ENCODE results near the gene UBE2E3.
"Not testable (repeated sequence)": the region's sequence is repeated elsewhere in the genome, so short reads cannot be mapped to it uniquely, and the experiment has no call there.

UBE2E3 gene

GRCh38 chr2:181021199-181021789 is 40.9 kb downstream of the UBE2E3 start:
- no peak overlapping the region for H3K9ac ChIP-seq (ENCODE audit: low read length in 5 of 5)
- no peaks in the 10 kb centered on the region for H3K9me3 ChIP-seq (ENCODE audit: control insufficient read depth in 5 of 5, low read length in 5 of 5)
- no peaks in the 10 kb centered on the region for H3K36me3 ChIP-seq (ENCODE audit: control insufficient read depth in 5 of 5, insufficient read depth in 5 of 5, low read length in 5 of 5)
- no peaks in the 10 kb centered on the region for H3K4me1 ChIP-seq (ENCODE audit: control insufficient read depth in 5 of 5, insufficient read depth in 5 of 5, low read length in 5 of 5)
- no peak overlapping the region for H3K27ac ChIP-seq (ENCODE audit: low read depth, low read length)
- H3K4me3 ChIP-seq (ENCODE audit: low read depth in 1 of 5, low read length in 5 of 5): no peak overlapping the region
- no peaks in the 10 kb centered on the region for H3K27me3 ChIP-seq (ENCODE audit: control insufficient read depth in 5 of 5, insufficient read depth in 4 of 5, low read length in 5 of 5)

- no peaks in the 10 kb centered on the region for H3K27me3 ChIP-seq (ENCODE audit: control insufficient read depth in 5 of 5, insufficient read depth in 4 of 5, low read length in 5 of 5)
- H3K27ac ChIP-seq (ENCODE audit: low read depth, low read length): no peak overlapping the region
- no peaks in the 10 kb centered on the region for H3K9me3 ChIP-seq (ENCODE audit: control insufficient read depth in 5 of 5, low read length in 5 of 5)
- no peaks in the 10 kb centered on the region for H3K4me1 ChIP-seq (ENCODE audit: control insufficient read depth in 5 of 5, insufficient read depth in 5 of 5, low read length in 5 of 5)
- no peak overlapping the region for H3K9ac ChIP-seq (ENCODE audit: low read length in 5 of 5)
- H3K4me3 ChIP-seq (ENCODE audit: low read depth in 1 of 5, low read length in 5 of 5): no peak overlapping the region
- no peaks in the 10 kb centered on the region for H3K36me3 ChIP-seq (ENCODE audit: control insufficient read depth in 5 of 5, insufficient read depth in 5 of 5, low read length in 5 of 5)
Measured at GRCh38 chr2:181022652-181023051, 42.2 kb downstream of the UBE2E3 start.

GRCh38 chr2:181025004-181025403 is 44.6 kb downstream of the UBE2E3 start:
- Histone ChIP-seq H3K4me1 (ENCODE audit: control insufficient read depth in 5 of 5, insufficient read depth in 5 of 5, low read length in 5 of 5) (no peaks in the 10 kb centered on the region), H3K36me3 (ENCODE audit: control insufficient read depth in 5 of 5, insufficient read depth in 5 of 5, low read length in 5 of 5) (no peaks in the 10 kb centered on the region), H3K9me3 (ENCODE audit: control insufficient read depth in 5 of 5, low read length in 5 of 5) (no peaks in the 10 kb centered on the region), H3K4me3 (ENCODE audit: low read depth in 1 of 5, low read length in 5 of 5) (no peak overlapping the region), H3K27ac (ENCODE audit: low read depth, low read length) (no peak overlapping the region), H3K27me3 (ENCODE audit: control insufficient read depth in 5 of 5, insufficient read depth in 4 of 5, low read length in 5 of 5) (no peaks in the 10 kb centered on the region), H3K9ac (ENCODE audit: low read length in 5 of 5) (no peak overlapping the region)

- no peak overlapping the region for H3K9ac ChIP-seq (ENCODE audit: low read length in 5 of 5)
- H3K27ac ChIP-seq (ENCODE audit: low read depth, low read length): no peak overlapping the region
- no peak overlapping the region for H3K4me3 ChIP-seq (ENCODE audit: low read depth in 1 of 5, low read length in 5 of 5)
- H3K27me3 ChIP-seq (ENCODE audit: control insufficient read depth in 5 of 5, insufficient read depth in 4 of 5, low read length in 5 of 5): no peaks in the 10 kb centered on the region
- H3K9me3 ChIP-seq (ENCODE audit: control insufficient read depth in 5 of 5, low read length in 5 of 5): no peaks in the 10 kb centered on the region
- no peaks in the 10 kb centered on the region for H3K4me1 ChIP-seq (ENCODE audit: control insufficient read depth in 5 of 5, insufficient read depth in 5 of 5, low read length in 5 of 5)
- no peaks in the 10 kb centered on the region for H3K36me3 ChIP-seq (ENCODE audit: control insufficient read depth in 5 of 5, insufficient read depth in 5 of 5, low read length in 5 of 5)
Measured at GRCh38 chr2:181036445-181036844, 56.0 kb downstream of the UBE2E3 start.

- no peak overlapping the region for H3K9ac ChIP-seq (ENCODE audit: low read length in 5 of 5)
Measured at GRCh38 chr2:181036848-181037603, 56.6 kb downstream of the UBE2E3 start.

GRCh38 chr2:181037922-181038321 is 57.5 kb downstream of the UBE2E3 start:
- Histone ChIP-seq H3K4me1 (ENCODE audit: control insufficient read depth in 5 of 5, insufficient read depth in 5 of 5, low read length in 5 of 5) (no peaks in the 10 kb centered on the region), H3K27ac (ENCODE audit: low read depth, low read length) (no peak overlapping the region), H3K27me3 (ENCODE audit: control insufficient read depth in 5 of 5, insufficient read depth in 4 of 5, low read length in 5 of 5) (no peaks in the 10 kb centered on the region), H3K36me3 (ENCODE audit: control insufficient read depth in 5 of 5, insufficient read depth in 5 of 5, low read length in 5 of 5) (no peaks in the 10 kb centered on the region), H3K9ac (ENCODE audit: low read length in 5 of 5) (no peak overlapping the region), H3K9me3 (ENCODE audit: control insufficient read depth in 5 of 5, low read length in 5 of 5) (no peaks in the 10 kb centered on the region), H3K4me3 (ENCODE audit: low read depth in 1 of 5, low read length in 5 of 5) (no peak overlapping the region)

More at GRCh38 chr2:181036848-181037603, 56.6 kb downstream of the UBE2E3 start:
- no peaks in the 10 kb centered on the region for H3K36me3 ChIP-seq (ENCODE audit: control insufficient read depth in 5 of 5, insufficient read depth in 5 of 5, low read length in 5 of 5)
- no peaks in the 10 kb centered on the region for H3K4me1 ChIP-seq (ENCODE audit: control insufficient read depth in 5 of 5, insufficient read depth in 5 of 5, low read length in 5 of 5)
- no peaks in the 10 kb centered on the region for H3K9me3 ChIP-seq (ENCODE audit: control insufficient read depth in 5 of 5, low read length in 5 of 5)
- no peaks in the 10 kb centered on the region for H3K27me3 ChIP-seq (ENCODE audit: control insufficient read depth in 5 of 5, insufficient read depth in 4 of 5, low read length in 5 of 5)
- H3K4me3 ChIP-seq (ENCODE audit: low read depth in 1 of 5, low read length in 5 of 5): no peak overlapping the region
- H3K27ac ChIP-seq (ENCODE audit: low read depth, low read length): no peak overlapping the region

- H3K27ac ChIP-seq (ENCODE audit: low read depth, low read length): no peak overlapping the region
- H3K4me3 ChIP-seq (ENCODE audit: low read depth in 1 of 5, low read length in 5 of 5): no peak overlapping the region
- H3K9ac ChIP-seq (ENCODE audit: low read length in 5 of 5): no peak overlapping the region
- H3K4me1 ChIP-seq (ENCODE audit: control insufficient read depth in 5 of 5, insufficient read depth in 5 of 5, low read length in 5 of 5): no peaks in the 10 kb centered on the region
- no peaks in the 10 kb centered on the region for H3K9me3 ChIP-seq (ENCODE audit: control insufficient read depth in 5 of 5, low read length in 5 of 5)
- H3K27me3 ChIP-seq (ENCODE audit: control insufficient read depth in 5 of 5, insufficient read depth in 4 of 5, low read length in 5 of 5): no peaks in the 10 kb centered on the region
- H3K36me3 ChIP-seq (ENCODE audit: control insufficient read depth in 5 of 5, insufficient read depth in 5 of 5, low read length in 5 of 5): no peaks in the 10 kb centered on the region
Measured at GRCh38 chr2:181038796-181039195, 58.4 kb downstream of the UBE2E3 start.

- H3K36me3 ChIP-seq (ENCODE audit: control insufficient read depth in 5 of 5, insufficient read depth in 5 of 5, low read length in 5 of 5); H3K4me1 ChIP-seq (ENCODE audit: control insufficient read depth in 5 of 5, insufficient read depth in 5 of 5, low read length in 5 of 5); H3K27me3 ChIP-seq (ENCODE audit: control insufficient read depth in 5 of 5, insufficient read depth in 4 of 5, low read length in 5 of 5); H3K27ac ChIP-seq (ENCODE audit: low read depth, low read length); H3K9me3 ChIP-seq (ENCODE audit: control insufficient read depth in 5 of 5, low read length in 5 of 5); H3K9ac ChIP-seq (ENCODE audit: low read length in 5 of 5); H3K4me3 ChIP-seq (ENCODE audit: low read depth in 1 of 5, low read length in 5 of 5): not testable (repeated sequence)
Measured at GRCh38 chr2:181040839-181041238, 60.4 kb downstream of the UBE2E3 start.

- H3K4me3 ChIP-seq (ENCODE audit: low read depth in 1 of 5, low read length in 5 of 5): no peak overlapping the region
- H3K4me1 ChIP-seq (ENCODE audit: control insufficient read depth in 5 of 5, insufficient read depth in 5 of 5, low read length in 5 of 5): no peaks in the 10 kb centered on the region
- no peaks in the 10 kb centered on the region for H3K36me3 ChIP-seq (ENCODE audit: control insufficient read depth in 5 of 5, insufficient read depth in 5 of 5, low read length in 5 of 5)
- no peak overlapping the region for H3K9ac ChIP-seq (ENCODE audit: low read length in 5 of 5)
- H3K9me3 ChIP-seq (ENCODE audit: control insufficient read depth in 5 of 5, low read length in 5 of 5): no peaks in the 10 kb centered on the region
- no peak overlapping the region for H3K27ac ChIP-seq (ENCODE audit: low read depth, low read length)
- H3K27me3 ChIP-seq (ENCODE audit: control insufficient read depth in 5 of 5, insufficient read depth in 4 of 5, low read length in 5 of 5): no peaks in the 10 kb centered on the region
Measured at GRCh38 chr2:181041661-181042060, 61.3 kb downstream of the UBE2E3 start.

GRCh38 chr2:181042706-181043105 is 62.3 kb downstream of the UBE2E3 start:
- no peak overlapping the region for H3K4me3 ChIP-seq (ENCODE audit: low read depth in 1 of 5, low read length in 5 of 5)
- no peaks in the 10 kb centered on the region for H3K9me3 ChIP-seq (ENCODE audit: control insufficient read depth in 5 of 5, low read length in 5 of 5)
- no peaks in the 10 kb centered on the region for H3K4me1 ChIP-seq (ENCODE audit: control insufficient read depth in 5 of 5, insufficient read depth in 5 of 5, low read length in 5 of 5)
- no peak overlapping the region for H3K9ac ChIP-seq (ENCODE audit: low read length in 5 of 5)
- no peak overlapping the region for H3K27ac ChIP-seq (ENCODE audit: low read depth, low read length)
- no peaks in the 10 kb centered on the region for H3K36me3 ChIP-seq (ENCODE audit: control insufficient read depth in 5 of 5, insufficient read depth in 5 of 5, low read length in 5 of 5)
- H3K27me3 ChIP-seq (ENCODE audit: control insufficient read depth in 5 of 5, insufficient read depth in 4 of 5, low read length in 5 of 5): no peaks in the 10 kb centered on the region

Measured in subcutaneous abdominal adipose tissue (tissue), 5 donors.